Immature natural killer cell (primary cell): ENCODE measurements around the gene SYT3. TPM values are rescaled to one million over a fixed set of nuclear protein-coding genes. Genes with fewer than 3 reads are reported as not detected.
A peak's percentile ranks its signal among the peaks of the same experiment; 100 is the strongest.

Experiments
- DNase-seq, 3 donors: peaks; one replicate each; pipeline ENCODE4 v3.0.0; 2022; ENCODE audit warnings: mixed read lengths in 1 of 3
- H3K27ac Mint-ChIP-seq, 6 donors: one replicate each; pipeline ENCODE4 v1.8.0; 2020; ENCODE audit warnings: mixed read lengths in 6 of 6, mild to moderate bottlenecking in 5 of 6, inconsistent platforms in 4 of 6, moderate library complexity in 3 of 6
- H3K27me3 Mint-ChIP-seq, 3 donors: one replicate each; pipeline ENCODE4 v1.8.0; 2020 to 2021; ENCODE audit warnings: low read depth in 3 of 3, mild to moderate bottlenecking in 3 of 3, mixed read lengths in 3 of 3, moderate library complexity in 3 of 3, inconsistent platforms in 1 of 3
- H3K36me3 Mint-ChIP-seq, 3 donors: one replicate each; pipeline ENCODE4 v1.8.0; 2020; ENCODE audit warnings: mixed read lengths in 3 of 3, inconsistent platforms in 2 of 3, mild to moderate bottlenecking in 2 of 3
- H3K4me1 Mint-ChIP-seq, 2 donors: one replicate each; pipeline ENCODE4 v1.8.0; 2020; ENCODE audit warnings: inconsistent platforms in 2 of 2, mild to moderate bottlenecking in 2 of 2, mixed read lengths in 2 of 2, moderate library complexity in 1 of 2
- H3K4me3 Mint-ChIP-seq, 5 donors: one replicate each; pipeline ENCODE4 v1.8.0; 2020; ENCODE audit warnings: mild to moderate bottlenecking in 5 of 5, mixed read lengths in 5 of 5, inconsistent platforms in 3 of 5, moderate library complexity in 3 of 5
- H3K9me3 Mint-ChIP-seq, 6 donors: one replicate each; pipeline ENCODE4 v1.8.0; 2020; ENCODE audit warnings: mild to moderate bottlenecking in 6 of 6, mixed read lengths in 6 of 6, inconsistent platforms in 4 of 6, moderate library complexity in 3 of 6
- polyA plus RNA-seq, 3 donors: library from polyadenylated mRNA; unstranded; fragments of 300-500 nt; fragmentation: Illumina TruSeq; gene quantifications; one replicate each; pipeline ENCODE4 v1.2.3, GENCODE V29; 2021

The SYT3 gene
- polyA plus RNA-seq, 3 donors from 2014 or later, result 0.22 TPM; not detected in 2

DNA sequence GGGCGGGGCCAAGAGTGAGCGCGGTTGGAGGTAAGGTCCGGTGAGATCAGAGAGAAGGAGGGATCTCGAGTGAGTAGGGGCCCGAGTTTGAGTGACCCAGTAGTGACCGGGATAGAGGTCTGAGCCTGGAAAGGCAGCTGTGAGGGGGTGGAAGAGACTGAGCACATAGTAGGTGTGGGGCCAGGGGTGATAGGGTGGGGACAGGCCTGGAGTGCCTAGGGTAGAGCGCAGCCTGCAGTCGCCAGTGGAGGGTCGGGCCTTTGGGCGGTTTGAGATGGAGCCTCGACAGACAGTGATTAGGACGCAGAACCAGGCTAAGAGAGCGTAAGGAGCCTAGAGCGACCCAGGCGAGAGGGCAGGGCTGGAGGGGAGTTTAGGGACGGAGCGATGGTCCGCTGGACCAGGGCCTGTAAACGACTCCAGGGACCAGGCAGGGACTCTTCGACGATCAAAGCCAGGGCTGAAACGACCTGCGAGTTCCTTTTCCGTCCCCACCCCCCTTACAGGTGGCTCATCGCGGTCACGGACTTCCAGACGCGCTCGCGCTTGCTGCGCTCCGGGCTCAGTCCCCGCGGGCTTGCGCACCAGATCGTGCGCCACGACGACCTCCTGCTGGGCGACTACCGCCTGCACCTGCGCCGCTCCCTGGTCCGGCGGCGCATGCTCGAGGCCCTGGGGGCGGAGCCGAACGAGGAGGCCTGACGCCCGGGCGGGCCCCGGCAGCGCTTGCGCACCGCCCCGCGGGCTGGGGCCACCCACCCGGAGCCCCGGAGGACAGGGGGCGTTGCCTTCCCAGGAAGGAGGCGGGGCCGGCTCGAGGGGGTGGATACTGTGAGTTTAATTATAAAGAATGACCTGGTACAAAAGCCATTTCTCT lies 19.0 kb upstream of the SYT3 start:
- peak overlapping the region in 5 of 6 donors; percentile 30 to 93 (median 77) for H3K27ac Mint-ChIP-seq
- DNase-seq, result peak; percentile 40 to 47 (median 46)
- H3K4me3 Mint-ChIP-seq, result peak overlapping the region; percentile 80 to 88 (median 87)
- H3K27me3 Mint-ChIP-seq, result peaks cover 11 to 28% (median 12%) of the 10 kb centered on the region in 3 donors
- H3K36me3 Mint-ChIP-seq, result peaks cover 0 to 4% (median 3%) of the 10 kb centered on the region in 3 donors
- peaks cover 8 to 23% (median 11%) of the 10 kb centered on the region in 6 donors for H3K9me3 Mint-ChIP-seq
- H3K4me1 Mint-ChIP-seq, result peaks cover 20% of the 10 kb centered on the region in 2 donors

DNA sequence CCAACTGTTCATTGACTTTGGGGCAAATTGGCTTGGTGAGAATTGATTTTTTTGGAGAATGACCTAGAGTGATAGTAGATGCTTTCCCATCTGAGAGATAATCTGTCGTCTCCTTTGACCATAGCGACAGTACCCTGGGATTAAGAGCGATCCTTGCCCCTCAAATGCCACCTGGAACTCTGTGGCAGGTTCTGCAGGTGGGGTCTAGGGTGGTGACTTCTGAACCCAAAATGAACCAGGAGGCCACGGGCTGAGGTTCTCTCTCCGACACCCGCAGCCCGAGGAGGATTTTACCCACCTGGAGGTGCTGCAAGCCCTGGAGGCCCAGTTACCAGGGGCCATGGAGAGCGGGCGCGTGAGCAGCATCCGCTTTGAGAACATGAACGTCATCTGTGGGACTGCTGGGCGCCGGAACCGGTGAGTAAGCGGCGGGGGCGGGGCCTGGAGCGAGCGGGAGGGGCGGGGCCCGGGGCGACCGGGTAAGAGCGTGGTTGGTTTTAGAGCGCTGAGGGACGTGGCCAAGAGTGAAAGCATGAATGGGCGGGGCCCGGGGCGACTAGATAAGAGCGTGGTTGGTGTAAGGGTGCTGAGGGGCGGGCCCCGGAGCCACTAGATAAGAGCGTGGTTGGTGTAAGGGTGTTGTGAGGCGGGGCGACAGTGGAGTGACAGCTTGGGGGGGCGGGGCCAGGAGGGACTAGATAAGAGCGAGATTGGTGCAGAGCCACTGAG lies 18.2 kb upstream of the SYT3 start:
- Mint-ChIP-seq H3K27me3 (peaks cover 9 to 35% (median 11%) of the 10 kb centered on the region in 3 donors), H3K4me3 (peak overlapping the region; percentile 80 to 88 (median 87)), H3K4me1 (peaks cover 20% of the 10 kb centered on the region in 2 donors), H3K36me3 (peaks cover 0 to 4% (median 3%) of the 10 kb centered on the region in 3 donors), H3K9me3 (peaks cover 8 to 28% (median 11%) of the 10 kb centered on the region in 6 donors), H3K27ac (peak overlapping the region in 5 of 6 donors; percentile 30 to 93 (median 77))
- peak; percentile 71 to 75 (median 73) for DNase-seq

DNA sequence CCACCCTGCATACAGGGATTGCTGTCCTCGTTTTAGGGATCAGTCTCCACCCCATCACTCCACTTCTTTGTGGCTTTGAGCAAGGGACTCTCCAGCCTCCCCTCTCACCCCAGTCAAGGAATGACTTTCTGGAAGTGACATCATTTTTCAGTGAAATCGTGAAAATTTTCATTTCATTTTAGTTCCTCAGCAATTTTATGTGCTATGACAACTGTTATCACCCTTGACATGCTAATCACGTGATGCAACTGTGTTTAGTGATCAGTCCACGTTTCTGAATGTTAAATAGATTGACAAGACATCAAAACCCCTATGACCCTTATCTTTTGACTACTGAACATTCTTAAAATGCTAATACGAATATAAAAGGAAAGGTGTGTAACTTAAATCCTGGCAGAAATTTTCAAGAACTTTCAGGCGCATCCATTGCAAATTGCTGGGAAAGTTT lies 17.6 kb upstream of the SYT3 start:
- Mint-ChIP-seq H3K27ac (peak overlapping the region in 1 of 6 donors; percentile 93), H3K27me3 (peaks cover 9 to 39% (median 12%) of the 10 kb centered on the region in 3 donors), H3K9me3 (peaks cover 8 to 28% (median 11%) of the 10 kb centered on the region in 6 donors), H3K4me3 (peak overlapping the region; percentile 75 to 88 (median 81)), H3K4me1 (peaks cover 18 to 20% of the 10 kb centered on the region in 2 donors), H3K36me3 (peaks cover 0 to 6% (median 4%) of the 10 kb centered on the region in 3 donors)
- DNase-seq, result no peak

DNA sequence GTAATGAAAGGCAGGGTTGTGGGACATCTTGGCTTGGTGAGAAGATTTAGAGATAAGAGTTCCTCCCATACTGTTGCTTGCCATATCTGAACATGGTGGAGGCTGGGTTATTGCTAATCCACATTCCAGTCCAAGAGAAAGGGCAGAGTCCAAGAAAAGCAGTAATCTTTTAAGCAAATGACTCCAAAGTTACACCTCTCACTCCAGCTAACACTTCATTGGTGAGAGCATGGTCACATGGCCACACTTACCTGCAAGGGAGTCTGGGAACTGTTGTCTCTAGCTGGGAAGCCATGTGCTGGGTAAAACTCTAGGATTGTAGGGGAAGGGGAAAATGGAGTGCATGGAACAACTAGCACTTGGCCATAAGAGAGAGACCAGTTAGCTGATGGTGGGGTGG lies 15.2 kb upstream of the SYT3 start:
- peaks cover 8 to 36% (median 11%) of the 10 kb centered on the region in 3 donors for H3K27me3 Mint-ChIP-seq
- no peak overlapping the region for H3K4me3 Mint-ChIP-seq
- H3K9me3 Mint-ChIP-seq, result peaks cover 6 to 28% (median 11%) of the 10 kb centered on the region in 6 donors
- H3K4me1 Mint-ChIP-seq, result peaks cover 16 to 20% of the 10 kb centered on the region in 2 donors
- no peak overlapping the region for H3K27ac Mint-ChIP-seq
- peaks cover 0 to 4% (median 3%) of the 10 kb centered on the region in 3 donors for H3K36me3 Mint-ChIP-seq
- DNase-seq, result no peak

DNA sequence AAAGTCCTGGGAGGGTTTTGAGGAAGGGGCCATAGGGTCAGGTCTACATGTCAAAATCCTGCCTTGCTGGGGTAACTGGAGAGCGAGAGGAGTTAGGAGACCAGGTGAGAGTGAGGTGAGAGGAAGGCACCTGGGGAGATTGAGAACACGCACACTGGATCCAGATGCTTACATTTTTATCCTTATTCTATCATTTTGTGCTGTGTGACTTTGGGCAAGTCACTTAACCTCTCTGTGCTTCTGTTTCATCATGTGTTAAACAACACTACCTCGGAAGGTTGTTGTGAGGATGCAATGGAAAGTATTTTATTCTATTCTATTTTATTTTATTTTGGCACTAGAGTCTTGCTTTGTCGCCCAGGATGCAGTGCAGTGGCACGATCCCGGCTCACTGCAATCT lies 13.0 kb upstream of the SYT3 start:
- Mint-ChIP-seq H3K4me1 (peaks cover 5% of the 10 kb centered on the region in 2 donors), H3K4me3 (no peak overlapping the region), H3K9me3 (peaks cover 1 to 20% (median 6%) of the 10 kb centered on the region in 6 donors), H3K27ac (no peak overlapping the region), H3K36me3 (peaks cover 0 to 3% (median 0%) of the 10 kb centered on the region in 3 donors), H3K27me3 (peaks cover 9 to 31% (median 13%) of the 10 kb centered on the region in 3 donors)
- no peak for DNase-seq

DNA sequence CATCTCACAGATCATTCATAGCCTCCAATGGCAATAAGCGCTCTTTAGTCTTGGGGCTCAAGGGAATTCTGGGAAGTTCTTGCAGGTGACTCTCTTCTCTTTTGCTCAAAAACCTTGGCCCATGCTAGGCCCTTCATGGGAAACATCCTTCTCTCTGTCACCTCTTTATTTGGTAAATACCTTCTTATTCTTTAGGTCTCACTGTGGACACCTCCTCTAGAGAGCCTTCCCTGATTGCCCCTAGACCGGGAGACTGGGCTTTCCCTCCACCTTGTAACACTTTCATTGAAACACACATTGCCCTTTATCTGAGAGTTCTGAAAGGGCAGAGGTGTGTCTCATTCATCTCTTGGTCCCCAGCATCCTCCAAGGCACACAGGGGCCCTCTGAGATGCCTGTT lies 11.5 kb upstream of the SYT3 start:
- Mint-ChIP-seq H3K27ac (no peak overlapping the region), H3K4me1 (no peaks in the 10 kb centered on the region), H3K27me3 (peaks cover 12 to 26% (median 13%) of the 10 kb centered on the region in 3 donors), H3K36me3 (peaks cover 0 to 3% (median 0%) of the 10 kb centered on the region in 3 donors), H3K9me3 (peaks cover 0 to 13% (median 4%) of the 10 kb centered on the region in 6 donors), H3K4me3 (no peak overlapping the region)
- no peak for DNase-seq

DNA sequence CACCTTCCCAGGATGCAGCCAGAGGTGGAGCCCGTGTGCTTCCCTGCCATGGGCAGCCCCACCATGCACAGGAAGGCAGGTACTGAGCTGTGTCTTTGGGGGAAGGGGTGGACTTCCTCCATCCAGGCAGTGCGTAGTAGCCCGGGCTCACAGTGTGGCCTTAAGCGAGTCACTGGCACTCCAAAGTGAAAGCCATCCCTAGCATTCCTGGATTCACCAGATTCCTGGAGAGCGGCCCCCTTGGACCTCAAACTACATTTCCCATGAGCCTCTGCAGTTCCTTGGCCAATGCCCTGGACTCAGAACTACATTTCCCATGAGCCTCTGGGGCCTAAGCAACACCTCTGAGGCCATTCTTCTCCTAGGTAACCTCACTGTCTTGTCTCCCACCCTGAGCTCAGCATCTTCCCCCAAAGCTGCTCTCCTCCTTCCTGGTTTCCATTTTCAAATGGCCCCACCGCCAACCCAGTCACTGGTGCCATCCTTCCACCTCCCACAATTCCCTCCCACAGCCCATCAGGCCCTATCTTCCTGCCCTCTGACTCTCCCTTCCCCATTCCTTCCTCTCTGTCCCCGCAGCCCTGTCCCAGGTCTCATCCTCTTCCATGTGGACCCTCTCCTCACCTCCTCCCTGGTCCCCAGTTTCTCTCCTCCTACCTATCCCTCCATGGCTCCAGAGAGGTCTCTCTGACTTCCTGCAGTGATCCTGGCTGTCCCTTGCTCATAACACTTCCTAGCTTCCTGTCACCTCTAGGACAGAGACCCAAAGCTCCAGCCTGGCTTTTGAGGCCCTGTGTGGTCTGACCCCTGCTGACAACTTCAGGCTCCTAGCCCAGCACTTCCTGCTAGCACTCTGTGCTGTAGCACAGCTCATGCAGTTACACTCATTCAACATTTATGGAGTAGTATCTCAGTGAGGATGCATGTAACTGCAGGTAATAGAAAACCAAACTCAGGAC lies 10.0 kb upstream of the SYT3 start, which contains the start of gene C19orf81:
Gene C19orf81 (plus strand): TSS at position 13 of the 959 bp plus-strand sequence. CDS start 0 bp downstream, at position 13.
- Mint-ChIP-seq H3K4me1 (no peaks in the 10 kb centered on the region), H3K36me3 (peaks cover 0 to 3% (median 0%) of the 10 kb centered on the region in 3 donors), H3K9me3 (peaks cover 0 to 7% (median under 1%) of the 10 kb centered on the region in 6 donors), H3K4me3 (no peak within 1 kb of the TSS), H3K27ac (peak within 1 kb of the TSS in 1 of 6 donors; percentile 31), H3K27me3 (peaks cover 8 to 19% (median 12%) of the 10 kb centered on the region in 3 donors)
- no peak for DNase-seq

DNA sequence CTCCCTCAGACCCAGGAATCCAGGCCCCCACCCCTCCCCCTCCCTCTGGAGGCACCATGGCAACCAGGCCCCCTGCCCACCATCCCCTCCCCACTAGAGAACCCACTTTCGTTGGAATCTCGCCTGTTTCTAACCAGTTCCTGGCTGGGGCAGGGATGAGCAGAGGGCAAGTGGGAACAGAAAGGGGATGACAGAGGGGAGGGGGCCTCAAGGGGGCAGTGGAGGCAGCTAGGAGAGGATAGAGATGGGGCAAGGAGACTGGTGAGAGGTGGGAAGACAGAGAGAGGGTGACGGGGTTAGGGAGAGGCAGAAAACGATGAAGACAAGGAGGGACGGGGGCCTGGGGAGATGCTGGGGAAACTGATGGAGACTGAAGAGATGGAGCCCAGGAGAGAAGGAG lies 9.0 kb upstream of the SYT3 start:
- Mint-ChIP-seq H3K36me3 (peaks cover 0 to 3% (median 0%) of the 10 kb centered on the region in 3 donors), H3K27ac (no peak overlapping the region), H3K4me1 (no peaks in the 10 kb centered on the region), H3K4me3 (no peak overlapping the region), H3K27me3 (peaks cover 7 to 16% (median 8%) of the 10 kb centered on the region in 3 donors), H3K9me3 (peaks cover 0 to 4% (median 0%) of the 10 kb centered on the region in 6 donors)
- DNase-seq, result no peak

DNA sequence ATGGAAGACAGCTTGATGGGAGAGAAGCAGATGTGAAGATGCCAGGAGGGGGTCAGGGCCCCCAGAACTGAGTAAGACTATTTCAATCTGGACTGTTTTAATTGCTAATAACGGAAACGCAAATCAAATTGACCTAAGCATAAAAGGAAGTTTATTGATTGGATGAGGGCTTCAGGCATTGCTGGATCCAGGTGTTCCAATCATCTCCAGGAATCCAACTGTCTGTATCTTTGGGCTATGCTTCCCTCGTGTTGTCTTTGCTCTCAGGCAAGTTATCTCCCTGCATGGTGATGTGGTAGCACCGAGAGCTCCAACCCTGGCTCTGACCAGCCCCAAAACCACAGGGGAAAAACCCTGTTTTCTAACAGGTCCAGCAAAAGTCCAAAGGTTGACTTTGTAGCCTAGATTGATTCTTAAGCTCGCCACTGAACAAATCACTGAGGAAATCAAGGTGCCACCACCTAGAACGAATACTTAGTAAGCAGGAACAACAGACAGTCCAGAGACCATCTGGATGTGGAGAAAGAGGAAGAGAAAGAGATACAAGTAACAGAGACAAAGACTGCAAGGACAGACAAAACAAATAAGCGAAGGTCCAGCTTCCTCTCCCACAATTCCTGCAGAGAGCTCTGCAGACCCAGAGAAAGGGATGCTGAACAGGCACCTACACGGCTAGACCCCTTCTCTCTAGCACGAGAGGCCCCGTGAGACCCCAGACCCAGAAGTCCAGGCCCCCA lies 8.4 kb upstream of the SYT3 start:
- no peaks in the 10 kb centered on the region for H3K4me1 Mint-ChIP-seq
- H3K36me3 Mint-ChIP-seq, result peaks cover 0 to 3% (median 0%) of the 10 kb centered on the region in 3 donors
- H3K9me3 Mint-ChIP-seq, result peaks cover 0 to 2% (median 0%) of the 10 kb centered on the region in 6 donors
- no peak overlapping the region for H3K4me3 Mint-ChIP-seq
- H3K27ac Mint-ChIP-seq, result no peak overlapping the region
- DNase-seq, result no peak
- H3K27me3 Mint-ChIP-seq, result peaks cover 7 to 10% (median 8%) of the 10 kb centered on the region in 3 donors

DNA sequence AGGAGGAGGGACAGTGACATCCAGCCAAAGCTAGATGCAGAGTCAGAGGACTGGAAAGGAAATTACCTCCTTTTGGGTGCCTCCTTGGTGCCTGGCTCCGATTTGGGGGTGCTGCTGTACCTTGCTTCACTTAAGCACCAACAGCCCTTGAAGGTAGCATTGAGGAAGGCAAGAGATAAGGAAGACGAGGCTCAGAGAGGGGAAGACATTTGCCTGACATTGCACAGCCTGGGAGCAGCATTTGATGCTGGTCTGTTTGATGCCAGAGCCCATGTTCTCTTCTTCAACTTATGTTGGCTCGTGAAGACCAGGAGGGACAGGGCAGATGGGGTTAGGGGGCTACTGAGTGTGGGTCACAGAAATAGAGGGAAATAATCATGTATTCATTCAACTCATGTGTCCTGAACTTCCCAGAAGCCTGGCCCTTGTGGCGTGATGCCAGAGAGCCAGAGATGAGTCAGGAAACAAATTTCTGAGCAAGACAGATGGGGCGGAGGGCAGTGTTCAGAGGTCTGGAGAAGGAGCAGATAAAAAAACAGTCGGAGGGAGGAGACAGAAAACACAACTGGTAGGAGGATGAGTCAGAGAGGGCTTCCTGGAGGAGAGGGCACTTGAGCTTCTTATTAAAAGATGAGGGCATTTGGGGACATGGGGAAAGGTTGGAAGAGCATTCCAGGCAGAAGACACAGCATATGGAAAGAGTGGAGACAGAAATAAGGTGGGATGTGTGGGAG lies 6.6 kb upstream of the SYT3 start:
- Mint-ChIP-seq H3K27me3 (peaks cover 6 to 12% (median 7%) of the 10 kb centered on the region in 3 donors), H3K4me1 (no peaks in the 10 kb centered on the region), H3K9me3 (peaks cover 0 to 2% (median 0%) of the 10 kb centered on the region in 6 donors), H3K36me3 (no peaks in the 10 kb centered on the region), H3K27ac (no peak overlapping the region), H3K4me3 (no peak overlapping the region)
- DNase-seq, result no peak

DNA sequence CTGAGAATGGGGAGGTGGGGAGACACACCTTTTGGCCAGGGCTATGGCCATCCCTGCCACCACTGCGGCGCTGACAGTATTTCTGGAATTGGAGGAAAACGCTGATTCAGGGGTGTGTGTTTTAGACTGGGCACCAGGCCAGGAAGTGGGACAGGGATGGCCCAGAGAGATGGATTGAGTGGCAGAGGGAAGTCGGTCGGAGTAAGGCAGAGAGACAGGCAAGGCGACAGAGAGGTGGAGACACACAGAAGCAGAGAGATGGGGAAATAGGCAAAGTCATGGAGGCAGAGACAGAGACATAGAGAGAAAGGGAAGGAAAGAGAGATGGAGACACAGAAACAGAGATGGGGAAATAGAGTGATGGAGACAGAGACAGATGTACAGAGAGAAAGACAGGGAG lies 5.4 kb upstream of the SYT3 start:
- Mint-ChIP-seq H3K36me3 (no peaks in the 10 kb centered on the region), H3K4me1 (no peaks in the 10 kb centered on the region), H3K27me3 (peaks cover 10 to 16% (median 12%) of the 10 kb centered on the region in 3 donors), H3K27ac (no peak overlapping the region), H3K9me3 (peaks cover 0 to 2% (median 0%) of the 10 kb centered on the region in 6 donors), H3K4me3 (no peak overlapping the region)
- DNase-seq, result no peak
